CD4-positive, alpha-beta T cell treated with Interleukin-4 for 1 hour (primary cell): ENCODE measurements around the gene ARHGEF26.

ENCODE experiments used
- DNase-seq, 2 donors: peaks; one replicate each; pipeline ENCODE4 v3.0.0-alpha.2; 2020 to 2022

Gene ARHGEF26

GRCh38 chr3:154115332-154115731 lies 5.9 kb upstream of the ARHGEF26 start:
- DNase-seq, result no peak

- DNase-seq, result no peak
These were observed 1.2 kb upstream of the ARHGEF26 start for GRCh38 chr3:154119951-154120350.

GRCh38 chr3:154121701-154122551 lies 736 bp downstream of the ARHGEF26 start:
- DNase-seq, result peak in 1 of 2 donors; percentile 9

GRCh38 chr3:154122552-154122911 lies 1.3 kb downstream of the ARHGEF26 start:
- DNase-seq, result no peak

- DNase-seq, result no peak
These were observed 1.8 kb downstream of the ARHGEF26 start for GRCh38 chr3:154122912-154123559.

- DNase-seq, result no peak
These were observed 2.7 kb downstream of the ARHGEF26 start for GRCh38 chr3:154123906-154124305.

GRCh38 chr3:154125378-154126030 lies 4.3 kb downstream of the ARHGEF26 start:
- no peak for DNase-seq

- no peak for DNase-seq
These were observed 5.5 kb downstream of the ARHGEF26 start for GRCh38 chr3:154126651-154127050.

GRCh38 chr3:154129625-154130024 lies 8.4 kb downstream of the ARHGEF26 start:
- no peak for DNase-seq

GRCh38 chr3:154130540-154130939 lies 9.3 kb downstream of the ARHGEF26 start:
- DNase-seq, result no peak

GRCh38 chr3:154131830-154132229 lies 10.6 kb downstream of the ARHGEF26 start:
- no peak for DNase-seq

GRCh38 chr3:154132777-154133375 lies 11.7 kb downstream of the ARHGEF26 start:
- DNase-seq, result no peak

- DNase-seq, result no peak
These were observed 14.5 kb downstream of the ARHGEF26 start for GRCh38 chr3:154135511-154136173.

- no peak for DNase-seq
These were observed 15.8 kb downstream of the ARHGEF26 start for GRCh38 chr3:154137036-154137435.

GRCh38 chr3:154139996-154140436 lies 18.8 kb downstream of the ARHGEF26 start:
- no peak for DNase-seq

- no peak for DNase-seq
These were observed 21.4 kb downstream of the ARHGEF26 start for GRCh38 chr3:154142608-154143007.

- no peak for DNase-seq
These were observed 22.7 kb downstream of the ARHGEF26 start for GRCh38 chr3:154143873-154144272.

GRCh38 chr3:154144825-154145465 lies 23.8 kb downstream of the ARHGEF26 start:
- DNase-seq, result no peak

GRCh38 chr3:154148541-154148940 lies 27.4 kb downstream of the ARHGEF26 start:
- no peak for DNase-seq

GRCh38 chr3:154149286-154149685 lies 28.1 kb downstream of the ARHGEF26 start:
- DNase-seq, result no peak

- no peak for DNase-seq
These were observed 30.8 kb downstream of the ARHGEF26 start for GRCh38 chr3:154151969-154152368.

- no peak for DNase-seq
These were observed 31.6 kb downstream of the ARHGEF26 start for GRCh38 chr3:154152741-154153140.
